NCI-H1417 (cell line): ENCODE data around the gene FSIP1.

ENCODE experiments used
- DNase-seq, 3 experiments: peaks; one replicate each; lab custom pipeline; 2025; lab: John Stamatoyannopoulos, UW

The FSIP1 gene

DNA sequence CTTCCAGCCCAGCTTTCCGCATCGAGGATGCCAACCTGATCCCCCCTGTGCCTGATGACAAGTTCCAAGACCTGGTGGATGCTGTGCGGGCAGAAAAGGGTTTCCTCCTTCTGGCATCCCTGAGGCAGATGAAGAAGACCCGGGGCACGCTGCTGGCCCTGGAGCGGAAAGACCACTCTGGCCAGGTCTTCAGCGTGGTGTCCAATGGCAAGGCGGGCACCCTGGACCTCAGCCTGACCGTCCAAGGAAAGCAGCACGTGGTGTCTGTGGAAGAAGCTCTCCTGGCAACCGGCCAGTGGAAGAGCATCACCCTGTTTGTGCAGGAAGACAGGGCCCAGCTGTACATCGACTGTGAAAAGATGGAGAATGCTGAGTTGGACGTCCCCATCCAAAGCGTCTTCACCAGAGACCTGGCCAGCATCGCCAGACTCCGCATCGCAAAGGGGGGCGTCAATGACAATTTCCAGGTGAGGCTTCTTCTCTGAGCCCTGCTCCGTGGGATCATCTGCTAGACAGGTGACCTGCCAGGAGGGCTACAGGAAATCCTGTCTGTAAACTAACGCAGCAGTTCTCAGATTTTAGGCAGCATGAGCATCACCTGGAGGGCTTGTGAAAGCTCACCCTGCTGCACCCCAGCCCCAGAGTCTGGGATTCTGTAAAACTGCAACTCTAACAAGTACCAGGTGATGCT is 200.2 kb downstream of the FSIP1 start:
- DNase-seq, result no peak

DNA sequence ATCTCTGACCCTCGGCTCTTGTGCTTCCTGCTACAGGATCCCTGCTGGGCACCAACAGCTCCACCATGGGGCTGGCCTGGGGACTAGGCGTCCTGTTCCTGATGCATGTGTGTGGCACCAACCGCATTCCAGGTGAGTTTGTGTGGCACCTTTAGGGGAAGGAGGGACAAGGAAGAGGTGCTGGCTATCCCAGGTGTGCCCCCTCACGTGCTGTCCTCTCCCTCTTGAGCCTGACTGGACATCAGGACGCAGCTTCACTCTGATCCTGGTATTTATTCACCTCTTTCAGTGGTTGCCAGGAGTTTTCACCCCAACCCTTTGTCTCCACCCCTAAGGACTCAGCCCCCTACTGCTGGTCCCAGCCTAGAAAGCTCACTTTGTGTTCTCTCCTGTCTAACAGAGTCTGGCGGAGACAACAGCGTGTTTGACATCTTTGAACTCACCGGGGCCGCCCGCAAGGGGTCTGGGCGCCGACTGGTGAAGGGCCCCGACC is 200.8 kb downstream of the FSIP1 start:
- no peak for DNase-seq

GRCh38 chr15:39581242-39581792 is 201.3 kb downstream of the FSIP1 start:
- no peak for DNase-seq

DNA sequence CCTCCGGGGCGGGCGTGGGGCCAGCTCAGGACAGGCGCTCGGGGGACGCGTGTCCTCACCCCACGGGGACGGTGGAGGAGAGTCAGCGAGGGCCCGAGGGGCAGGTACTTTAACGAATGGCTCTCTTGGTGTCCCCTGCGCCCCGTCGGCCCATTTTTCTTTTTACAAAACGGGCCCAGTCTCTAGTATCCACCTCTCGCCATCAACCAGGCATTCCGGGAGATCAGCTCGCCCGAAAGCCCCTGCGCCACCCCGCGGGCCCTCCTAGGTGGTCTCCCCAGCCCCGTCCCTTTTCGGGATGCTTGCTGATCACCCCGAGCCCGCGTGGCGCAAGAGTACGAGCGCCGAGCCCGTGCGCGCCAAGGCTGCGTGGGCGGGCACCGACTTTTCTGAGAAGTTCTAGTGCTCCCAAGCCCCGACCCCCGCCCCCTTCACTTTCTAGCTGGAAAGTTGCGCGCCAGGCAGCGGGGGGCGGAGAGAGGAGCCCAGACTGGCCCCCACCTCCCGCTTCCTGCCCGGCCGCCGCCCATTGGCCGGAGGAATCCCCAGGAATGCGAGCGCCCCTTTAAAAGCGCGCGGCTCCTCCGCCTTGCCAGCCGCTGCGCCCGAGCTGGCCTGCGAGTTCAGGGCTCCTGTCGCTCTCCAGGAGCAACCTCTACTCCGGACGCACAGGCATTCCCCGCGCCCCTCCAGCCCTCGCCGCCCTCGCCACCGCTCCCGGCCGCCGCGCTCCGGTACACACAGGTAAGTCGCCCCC is 202.0 kb downstream of the FSIP1 start, which contains the start of gene THBS1:
TSS of gene THBS1 (plus strand) at position 595 of the 757 bp plus-strand sequence. CDS start 779 bp downstream, outside the sequence.
- peak in 2 of 3 experiments; percentile 60 for DNase-seq

- DNase-seq, result peak; percentile 73 to 83 (median 74)
Observed at GRCh38 chr15:39580117-39580484, 202.5 kb downstream of the FSIP1 start.

DNA sequence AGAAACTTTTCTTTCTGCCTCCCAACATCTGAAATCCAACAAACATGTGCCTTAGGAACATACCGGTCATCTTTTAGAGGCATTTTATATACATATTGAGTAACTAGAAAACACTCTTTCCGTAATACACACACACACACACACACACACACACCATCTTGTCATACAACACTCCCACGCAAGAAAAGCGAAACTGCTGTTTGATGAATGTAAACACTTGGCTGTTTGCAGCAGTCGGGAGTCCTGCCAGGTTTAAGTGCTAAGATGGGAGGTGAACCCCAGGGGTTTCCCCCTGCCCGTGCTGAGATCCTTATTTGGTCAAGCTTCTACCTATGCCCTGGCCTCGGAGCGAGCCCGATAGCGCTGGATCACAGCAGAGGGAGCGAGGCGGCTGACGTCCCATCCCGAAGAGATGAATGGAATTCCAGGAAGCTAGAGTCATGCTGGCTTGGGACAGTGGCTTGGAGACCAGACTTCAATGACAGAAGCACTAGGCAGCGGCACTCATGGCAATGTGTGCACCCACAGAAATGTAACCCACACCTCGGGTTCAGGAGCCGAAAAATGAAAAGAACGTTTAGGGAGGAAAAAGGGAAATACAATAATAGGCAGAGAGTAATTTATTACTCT is 203.0 kb downstream of the FSIP1 start:
- DNase-seq, result peak in 1 of 3 experiments; percentile 40

DNA sequence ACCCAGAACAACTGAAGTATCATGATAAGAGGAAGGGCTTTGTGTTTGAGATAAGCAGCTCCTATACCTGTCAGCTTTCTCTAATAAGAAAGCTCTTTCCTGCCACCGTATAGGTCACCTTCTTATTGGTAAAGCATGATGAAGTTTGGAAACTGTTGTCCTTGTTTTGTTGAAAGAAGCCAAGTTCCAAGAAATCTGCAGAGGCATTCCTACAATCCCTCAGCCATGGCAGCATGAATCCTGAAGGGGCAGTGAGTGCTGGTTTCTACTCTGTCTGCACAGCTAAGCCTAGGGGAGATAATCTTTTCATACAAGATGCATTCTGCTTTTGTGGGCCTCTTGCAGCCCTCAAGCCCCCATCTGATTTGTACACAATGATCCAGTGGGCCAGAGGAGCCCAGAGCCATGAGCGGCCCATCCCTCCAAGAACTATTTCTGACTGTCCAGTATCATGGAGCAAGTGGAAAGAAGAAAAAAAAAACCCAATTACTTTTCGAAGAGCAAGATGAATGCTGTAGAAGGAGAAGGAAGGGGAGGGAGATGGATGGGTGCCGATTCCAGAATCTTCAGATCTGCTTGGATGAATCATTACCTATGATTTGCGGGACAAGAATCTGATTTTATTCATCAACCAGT is 203.7 kb downstream of the FSIP1 start:
- no peak for DNase-seq

DNA sequence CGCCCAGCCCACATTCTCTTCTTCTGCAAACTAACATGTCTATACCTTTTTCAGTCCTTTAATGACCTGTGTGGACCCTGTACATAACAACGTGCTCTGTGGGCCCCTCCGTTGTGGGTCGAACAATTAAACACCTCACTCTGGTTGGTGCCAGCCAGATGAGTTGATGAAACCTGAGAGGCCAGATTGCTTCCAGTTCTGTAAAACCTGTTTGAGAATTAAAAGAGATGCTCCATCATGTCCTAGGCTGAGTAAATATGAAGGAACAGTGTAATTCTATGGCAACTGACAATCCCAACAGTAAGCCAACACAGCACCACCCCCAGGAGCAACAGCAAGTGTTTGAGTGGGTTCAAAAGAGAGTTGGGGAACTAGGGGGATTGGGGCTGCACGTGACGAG is 207.5 kb downstream of the FSIP1 start:
- no peak for DNase-seq

DNA sequence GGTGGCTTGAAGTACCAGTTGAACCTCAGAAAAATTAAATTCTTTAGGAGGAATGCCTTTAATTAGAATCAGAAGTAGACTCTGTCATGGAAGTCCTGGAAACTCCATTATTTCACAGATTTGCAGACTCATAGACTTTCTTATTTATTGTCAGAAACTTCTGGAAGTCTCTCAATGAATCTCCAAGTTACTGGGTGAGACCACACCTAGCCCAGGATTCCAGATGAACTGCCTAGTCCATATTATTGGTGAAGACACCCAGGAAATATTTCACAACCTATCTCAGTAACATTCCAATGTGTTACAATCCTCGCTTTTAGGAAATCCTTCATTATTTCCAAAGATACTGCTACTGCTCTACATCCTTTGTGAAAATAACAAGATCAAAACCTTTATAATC is 208.2 kb downstream of the FSIP1 start:
- no peak for DNase-seq

- no peak for DNase-seq
Observed at GRCh38 chr15:39573844-39574243, 208.8 kb downstream of the FSIP1 start.

DNA sequence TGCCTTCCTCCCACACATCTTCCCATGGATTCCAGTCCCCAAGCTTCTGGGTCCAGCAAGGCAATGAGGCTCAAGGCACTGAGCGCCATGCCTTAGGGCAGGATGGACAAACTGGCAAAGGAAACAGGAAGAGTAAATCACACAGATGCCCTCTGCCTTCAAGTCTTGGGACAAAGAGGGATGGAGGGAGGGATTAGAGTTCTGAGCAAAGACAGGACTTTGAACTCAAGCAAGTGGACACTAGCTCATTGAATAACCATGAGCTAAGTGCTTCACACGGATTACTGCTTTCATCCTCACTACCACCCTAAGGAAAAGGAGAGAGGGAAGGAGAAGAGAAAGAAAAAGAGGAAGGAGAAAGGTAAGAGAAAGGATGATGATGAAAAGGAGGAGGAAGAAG is 209.4 kb downstream of the FSIP1 start:
- no peak for DNase-seq

GRCh38 chr15:39565851-39566250 is 216.8 kb downstream of the FSIP1 start:
- DNase-seq, result no peak

DNA sequence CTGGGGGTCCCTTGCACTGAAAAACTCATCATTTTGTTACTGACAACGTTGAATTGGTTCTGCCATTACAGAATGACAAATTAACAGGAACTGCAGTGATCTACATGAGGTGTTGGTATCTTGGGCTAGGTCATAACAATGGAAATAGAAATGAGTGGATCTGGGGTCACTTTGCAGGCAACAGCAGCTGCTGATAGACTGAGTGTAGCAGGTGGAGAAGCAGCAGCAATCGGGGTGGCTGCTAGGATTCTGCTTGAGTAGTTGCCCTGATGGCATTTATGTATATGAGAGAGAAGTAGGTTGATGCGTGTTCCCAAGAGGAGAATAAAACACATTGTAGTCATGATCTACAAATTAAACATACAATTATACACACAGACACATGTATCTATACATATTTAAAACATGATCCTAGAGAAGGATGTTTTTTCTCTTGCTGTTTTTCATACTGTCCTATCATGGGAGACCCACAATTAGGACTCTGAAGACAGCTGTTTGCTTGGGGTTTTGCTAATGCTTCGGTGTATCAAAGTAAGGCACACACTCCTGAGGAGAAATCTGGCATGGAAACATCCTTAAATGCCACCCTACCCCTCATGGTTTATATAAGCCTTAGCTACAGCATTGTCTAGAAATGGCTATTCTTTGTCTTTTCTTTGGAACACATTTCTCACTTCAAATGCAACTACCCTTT is 217.5 kb downstream of the FSIP1 start:
- no peak for DNase-seq

GRCh38 chr15:39558421-39558820 is 224.2 kb downstream of the FSIP1 start:
- DNase-seq, result no peak

DNA sequence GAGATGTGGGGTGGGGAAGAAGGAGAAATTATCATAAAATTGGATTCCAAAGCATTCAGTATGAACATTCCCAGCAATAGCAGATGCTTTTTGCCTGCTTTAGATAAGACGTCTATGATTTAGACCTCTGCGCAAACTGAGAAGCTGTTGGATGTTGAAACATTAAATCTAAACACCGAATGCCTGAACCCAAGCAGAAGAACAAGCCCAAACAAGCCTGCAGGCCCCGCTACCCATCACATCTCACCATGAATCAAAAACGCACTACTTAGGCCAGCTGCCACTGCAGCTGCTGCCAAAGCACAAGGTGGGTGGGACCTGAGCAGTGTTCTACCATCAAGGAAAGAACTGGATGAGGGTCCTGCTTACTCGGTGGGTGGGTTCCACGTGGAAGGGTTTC is 226.2 kb downstream of the FSIP1 start:
- DNase-seq, result peak in 2 of 3 experiments; percentile 24 to 36

GRCh38 chr15:39555885-39556284 is 226.8 kb downstream of the FSIP1 start:
- no peak for DNase-seq

DNA sequence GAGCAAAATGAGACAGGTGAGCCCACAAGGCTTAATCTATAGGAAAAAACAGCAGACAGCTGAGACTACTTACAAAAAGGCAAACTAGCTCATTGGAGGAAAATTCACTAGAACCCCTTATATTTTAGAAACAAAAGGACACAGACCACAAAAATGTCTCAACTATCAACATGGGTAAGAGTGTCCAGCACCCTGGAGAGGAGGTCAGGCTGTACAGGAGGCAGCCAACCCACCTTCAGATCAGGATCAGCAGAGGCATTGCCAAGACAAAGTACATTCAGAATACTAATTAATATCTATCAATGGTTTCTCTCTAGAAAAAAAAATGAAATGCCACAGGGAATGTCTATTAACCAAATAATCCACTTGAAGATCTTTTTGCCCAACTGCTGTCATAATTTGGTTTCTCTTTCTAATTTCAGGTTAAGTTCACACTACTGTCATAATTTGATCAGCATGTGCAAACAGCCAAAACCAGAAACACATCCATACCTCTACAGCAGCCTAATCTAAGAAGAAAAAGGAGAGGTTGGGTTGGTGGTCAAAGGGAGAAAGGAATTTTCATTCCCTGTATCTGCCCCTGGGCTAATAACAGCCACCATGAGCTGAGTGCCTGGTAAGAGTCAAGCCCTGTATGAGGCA is 227.8 kb downstream of the FSIP1 start:
- DNase-seq, result peak in 1 of 3 experiments; percentile 1

DNA sequence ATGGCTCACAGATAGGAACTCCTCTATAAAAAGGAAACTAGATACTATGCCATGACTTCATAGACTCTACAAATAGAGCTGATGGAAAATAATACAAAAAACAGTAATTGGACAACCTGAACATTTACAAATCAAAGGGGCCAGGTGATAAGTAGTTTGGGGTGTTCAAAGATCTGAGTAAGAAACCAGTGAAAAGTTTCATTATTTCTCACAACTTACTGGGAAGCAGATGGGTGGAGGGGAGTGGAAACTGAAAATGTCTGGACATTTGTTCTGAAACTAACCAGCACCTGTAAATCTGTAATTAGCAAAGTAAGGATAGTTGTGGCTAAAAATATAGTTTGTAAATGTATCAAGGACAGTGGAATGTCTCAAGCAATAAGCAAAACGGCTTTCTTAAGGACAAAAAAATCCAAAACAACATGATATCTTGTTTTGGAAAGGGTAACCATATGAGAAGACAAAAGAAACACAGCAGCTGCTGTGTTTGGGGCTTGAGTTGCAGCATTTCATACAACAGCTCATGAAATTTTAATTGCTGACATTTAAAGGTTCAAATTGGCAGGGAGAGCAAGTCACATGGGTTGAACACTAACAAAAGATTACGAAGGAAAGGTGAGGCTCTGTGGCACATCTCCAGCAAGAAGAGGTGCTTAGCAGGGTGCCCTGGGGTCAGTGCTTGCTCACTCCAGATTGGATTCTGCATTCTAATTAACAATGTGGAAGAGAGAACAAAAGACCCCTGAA is 228.5 kb downstream of the FSIP1 start:
- DNase-seq, result peak; percentile 8 to 68 (median 32)

- DNase-seq, result no peak
Observed at GRCh38 chr15:39552556-39552955, 230.1 kb downstream of the FSIP1 start.

DNA sequence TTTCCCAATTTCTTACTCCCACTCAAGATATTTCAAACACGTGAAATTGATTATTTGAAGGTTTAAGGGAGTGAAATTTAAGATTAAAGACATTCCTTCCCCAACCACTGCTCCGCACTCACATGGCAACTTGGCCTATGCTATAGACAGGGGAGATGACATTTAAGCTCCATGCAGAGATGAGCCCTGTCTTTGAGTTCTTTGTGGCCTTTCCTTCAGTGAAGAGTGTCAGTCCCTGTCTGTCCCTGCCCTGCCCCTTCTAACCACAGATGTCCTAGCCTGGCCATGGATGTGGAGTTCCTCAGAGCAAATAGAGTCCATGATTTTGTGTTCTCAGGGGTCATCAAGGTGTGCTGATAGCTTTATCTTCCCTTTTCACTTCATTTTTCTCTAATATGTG is 231.2 kb downstream of the FSIP1 start:
- DNase-seq, result no peak
